Trophoblast cell (in vitro differentiated cells and primary cell): ENCODE measurements around the gene COPS7A.
A peak's percentile ranks its signal among the peaks of the same experiment; 100 is the strongest.

Source experiments
- DNase-seq, 2 donors: peaks; one replicate each; pipeline ENCODE4 v3.0.0-alpha.2; 2016
- H2AFZ ChIP-seq: 2 replicates; pipeline ENCODE4 v1.6.1; 2013; ENCODE audit warnings: low read length, moderate library complexity, mild to moderate bottlenecking; ENCODE audit not compliant: insufficient read depth, poor library complexity
- H2AK5ac ChIP-seq: 2 replicates; pipeline ENCODE4 v1.6.1; 2013; ENCODE audit warnings: mild to moderate bottlenecking, low read length
- H2BK120ac ChIP-seq: 2 replicates; pipeline ENCODE4 v1.6.1; 2013; ENCODE audit warnings: low read length, mild to moderate bottlenecking, moderate library complexity; ENCODE audit not compliant: insufficient read depth, poor library complexity
- H2BK12ac ChIP-seq: 2 replicates; pipeline ENCODE4 v1.6.1; 2013; ENCODE audit warnings: mild to moderate bottlenecking, low read length, moderate library complexity
- H2BK5ac ChIP-seq: 2 replicates; pipeline ENCODE4 v1.6.1; 2013; ENCODE audit warnings: low read length, low read depth, moderate library complexity, mild to moderate bottlenecking; ENCODE audit not compliant: poor library complexity
- H3K14ac ChIP-seq: 2 replicates; pipeline ENCODE4 v1.6.1; 2013; ENCODE audit warnings: mild to moderate bottlenecking, low read length
- H3K18ac ChIP-seq: 2 replicates; pipeline ENCODE4 v1.6.1; 2013; ENCODE audit warnings: mild to moderate bottlenecking, low read length
- H3K23ac ChIP-seq: 2 replicates; pipeline ENCODE4 v1.6.1; 2013; ENCODE audit warnings: low read length
- H3K27ac ChIP-seq: 2 replicates; pipeline ENCODE4 v1.5.1; 2013; ENCODE audit warnings: low read depth, mild to moderate bottlenecking, inconsistent platforms, low read length, moderate library complexity
- H3K27me3 ChIP-seq: 2 replicates; pipeline ENCODE4 v1.6.1; 2013; ENCODE audit warnings: inconsistent platforms, mild to moderate bottlenecking, low read length, moderate library complexity; ENCODE audit not compliant: insufficient read depth
- H3K36me3 ChIP-seq, 2 experiments: 1 replicate in 1 of 2; 2 replicates in 1 of 2; pipeline ENCODE4 v1.6.1; 2013; ENCODE audit warnings: low read length in 2 of 2, mild to moderate bottlenecking in 2 of 2, moderate library complexity in 1 of 2; ENCODE audit not compliant: insufficient read depth in 2 of 2, control insufficient read depth in 1 of 2
- H3K4ac ChIP-seq: 2 replicates; pipeline ENCODE4 v1.6.1; 2013; ENCODE audit warnings: low read depth, mild to moderate bottlenecking, low read length, moderate library complexity
- H3K4me1 ChIP-seq, 2 experiments: 1 replicate in 1 of 2; 2 replicates in 1 of 2; pipeline ENCODE4 v1.6.1; 2013; ENCODE audit warnings: low read length in 2 of 2, mild to moderate bottlenecking in 2 of 2, moderate library complexity in 1 of 2; ENCODE audit not compliant: insufficient read depth in 2 of 2, control insufficient read depth in 1 of 2
- H3K4me2 ChIP-seq: 2 replicates; pipeline ENCODE4 v1.6.1; 2013; ENCODE audit warnings: inconsistent platforms, mild to moderate bottlenecking, low read length, moderate library complexity
- H3K4me3 ChIP-seq: 2 replicates; pipeline ENCODE4 v1.5.1; 2013; ENCODE audit warnings: mild to moderate bottlenecking, low read depth, low read length, inconsistent platforms
- H3K79me1 ChIP-seq: one replicate; pipeline ENCODE4 v1.6.1; 2013; ENCODE audit warnings: low read length
- H3K79me2 ChIP-seq: 2 replicates; pipeline ENCODE4 v1.6.1; 2013; ENCODE audit warnings: low read length, mild to moderate bottlenecking; ENCODE audit not compliant: control insufficient read depth, insufficient read depth, poor library complexity
- H3K9ac ChIP-seq: 2 replicates; pipeline ENCODE4 v1.6.1; 2013; ENCODE audit warnings: mild to moderate bottlenecking, low read length
- H3K9me3 ChIP-seq: 2 replicates; pipeline ENCODE4 v1.6.1; 2013; ENCODE audit warnings: low read depth, mild to moderate bottlenecking, control low read depth, inconsistent platforms, low read length; ENCODE audit not compliant: insufficient read depth
- H4K12ac ChIP-seq: 2 replicates; pipeline ENCODE4 v1.6.1; 2013; ENCODE audit warnings: low read depth, mild to moderate bottlenecking, low read length, moderate library complexity
- H4K8ac ChIP-seq: 2 replicates; pipeline ENCODE4 v1.6.1; 2013; ENCODE audit warnings: low read depth, mild to moderate bottlenecking, low read length, moderate library complexity
- H4K91ac ChIP-seq: one replicate; pipeline ENCODE4 v1.6.1; 2013; ENCODE audit warnings: low read depth, mild to moderate bottlenecking, low read length, moderate library complexity
- WGBS: extraction: QIAGEN DNeasy Blood & Tissue Kit; methylation state at CpG from one replicate; pipeline ENCODE4 v1.1.7; 2013; ENCODE audit warnings: missing lambda C conversion rate; ENCODE audit not compliant: insufficient read length, insufficient coverage; ENCODE audit errors: extremely low coverage; 5-methylcytosine and 5-hydroxymethylcytosine counted together

The COPS7A gene

GRCh38 chr12:6758506-6759095, 34.8 kb downstream of the COPS7A start:
- no peaks in the 10 kb centered on the region for H3K9me3 ChIP-seq
- H3K79me1 ChIP-seq, result peaks cover 3% of the 10 kb centered on the region
- no peak overlapping the region for H3K27ac ChIP-seq
- H4K12ac ChIP-seq, result no peak overlapping the region
- no peak overlapping the region for H3K4me3 ChIP-seq
- no peak overlapping the region for H2BK5ac ChIP-seq
- no peak for DNase-seq
- H2BK120ac ChIP-seq, result no peak overlapping the region
- no peaks in the 10 kb centered on the region for H3K79me2 ChIP-seq
- H3K14ac ChIP-seq, result no peak overlapping the region
- H3K4me1 ChIP-seq, result peaks cover 3% of the 10 kb centered on the region in 2 experiments
- no peak overlapping the region for H2AFZ ChIP-seq
- H2AK5ac ChIP-seq, result no peak overlapping the region
- H2BK12ac ChIP-seq, result no peak overlapping the region
- H3K4me2 ChIP-seq, result no peak overlapping the region
- WGBS, result no CpG with 5 or more reads among the region's 9 CpGs
- H3K23ac ChIP-seq, result no peak overlapping the region
- H4K91ac ChIP-seq, result no peak overlapping the region
- H3K4ac ChIP-seq, result no peak overlapping the region
- H3K27me3 ChIP-seq, result no peaks in the 10 kb centered on the region
- no peak overlapping the region for H3K9ac ChIP-seq
- H3K18ac ChIP-seq, result no peak overlapping the region
- H3K36me3 ChIP-seq, result no peaks in the 10 kb centered on the region
- H4K8ac ChIP-seq, result no peak overlapping the region

GRCh38 chr12:6759741-6760140, 35.9 kb downstream of the COPS7A start:
- H4K91ac ChIP-seq, result no peak overlapping the region
- H2AK5ac ChIP-seq, result no peak overlapping the region
- H3K4me1 ChIP-seq, result peaks cover 3 to 8% of the 10 kb centered on the region in 2 experiments
- peak overlapping the region; percentile 13 for H2BK12ac ChIP-seq
- no peak overlapping the region for H2BK5ac ChIP-seq
- no peaks in the 10 kb centered on the region for H3K9me3 ChIP-seq
- H3K79me1 ChIP-seq, result peaks cover 11% of the 10 kb centered on the region
- no peak for DNase-seq
- no peak overlapping the region for H3K9ac ChIP-seq
- no peak overlapping the region for H3K27ac ChIP-seq
- no peaks in the 10 kb centered on the region for H3K36me3 ChIP-seq
- no peaks in the 10 kb centered on the region for H3K79me2 ChIP-seq
- H4K8ac ChIP-seq, result no peak overlapping the region
- WGBS, result no CpG with 5 or more reads among the region's 5 CpGs
- H3K27me3 ChIP-seq, result no peaks in the 10 kb centered on the region
- H3K18ac ChIP-seq, result no peak overlapping the region
- no peak overlapping the region for H3K4me2 ChIP-seq
- no peak overlapping the region for H3K23ac ChIP-seq
- H3K4ac ChIP-seq, result no peak overlapping the region
- no peak overlapping the region for H2BK120ac ChIP-seq
- H2AFZ ChIP-seq, result no peak overlapping the region
- H4K12ac ChIP-seq, result no peak overlapping the region
- H3K14ac ChIP-seq, result no peak overlapping the region
- H3K4me3 ChIP-seq, result no peak overlapping the region

- Histone ChIP-seq H3K4me2 (peak overlapping the region; percentile 17), H3K27me3 (no peaks in the 10 kb centered on the region)
- no CpG with 5 or more reads among the region's 4 CpGs for WGBS
These were observed 39.5 kb downstream of the COPS7A start for GRCh38 chr12:6763380-6763779.

GRCh38 chr12:6764011-6764828, 40.4 kb downstream of the COPS7A start:
- H3K9ac ChIP-seq, result no peak overlapping the region
- H2BK12ac ChIP-seq, result peak overlapping the region; percentile 78
- peak overlapping the region; percentile 63 for H3K27ac ChIP-seq
- no peak overlapping the region for H3K18ac ChIP-seq
- H3K4me3 ChIP-seq, result no peak overlapping the region
- H3K4me1 ChIP-seq, result peaks cover 23 to 32% of the 10 kb centered on the region in 2 experiments
- no peak overlapping the region for H3K14ac ChIP-seq
- peak overlapping the region; percentile 5 for H3K4ac ChIP-seq
- peak overlapping the region; percentile 59 for H4K8ac ChIP-seq
- peak overlapping the region; percentile 91 for H4K91ac ChIP-seq
- H3K23ac ChIP-seq, result no peak overlapping the region
- peak overlapping the region; percentile 24 for H2BK5ac ChIP-seq
- peaks cover 30% of the 10 kb centered on the region for H3K79me1 ChIP-seq
- H4K12ac ChIP-seq, result peak overlapping the region; percentile 22
- H2AFZ ChIP-seq, result no peak overlapping the region
- peaks cover under 1 to 2% of the 10 kb centered on the region in 2 experiments for H3K36me3 ChIP-seq
- no peaks in the 10 kb centered on the region for H3K27me3 ChIP-seq
- peak overlapping the region; percentile 48 for H2BK120ac ChIP-seq
- H3K79me2 ChIP-seq, result peaks cover 18% of the 10 kb centered on the region
- H3K9me3 ChIP-seq, result no peaks in the 10 kb centered on the region
- H3K4me2 ChIP-seq, result peak overlapping the region; percentile 17
- peak; percentile 73 to 79 for DNase-seq
- no CpG with 5 or more reads among the region's 16 CpGs for WGBS
- H2AK5ac ChIP-seq, result no peak overlapping the region

More at GRCh38 chr12:6763380-6763779, 39.5 kb downstream of the COPS7A start:
- Histone ChIP-seq H3K79me2 (peaks cover 18% of the 10 kb centered on the region), H3K4ac (peak overlapping the region; percentile 5), H3K9ac (no peak overlapping the region), H2AFZ (no peak overlapping the region), H2BK5ac (peak overlapping the region; percentile 24), H4K8ac (peak overlapping the region; percentile 59), H2BK120ac (peak overlapping the region; percentile 22), H2BK12ac (peak overlapping the region; percentile 78), H3K79me1 (peaks cover 30% of the 10 kb centered on the region), H2AK5ac (peak overlapping the region; percentile 38), H3K27ac (peak overlapping the region; percentile 63), H3K23ac (no peak overlapping the region), H4K12ac (peak overlapping the region; percentile 22), H4K91ac (peak overlapping the region; percentile 91), H3K36me3 (no peaks in the 10 kb centered on the region), H3K18ac (peak overlapping the region; percentile 53), H3K9me3 (no peaks in the 10 kb centered on the region), H3K14ac (peak overlapping the region; percentile 78), H3K4me3 (no peak overlapping the region), H3K4me1 (peaks cover 18 to 27% of the 10 kb centered on the region in 2 experiments)
- no peak for DNase-seq
